Pancreas (tissue), 10 donors: ENCODE results near the gene IFT74. TPM values are rescaled to one million over a fixed set of nuclear protein-coding genes. Genes with fewer than 3 reads are reported as not detected.

Experiments used
- ATAC-seq, 4 donors: fragments of 200-7000 bp; cut with Tn5 transposase; one replicate each; pipeline versions ENCODE4 v1.8.0 to v1.9.1; 2020; ENCODE audit warnings: mild to moderate bottlenecking in 4 of 4, moderate library complexity in 4 of 4
- DNase-seq, 6 donors: peaks; one replicate each; pipeline ENCODE4 v3.0.0-alpha.2; 2020
- FAIRE-seq: peaks from 2 replicates; lab custom pipeline; 2012; peaks lifted over from hg19 to GRCh38; lab: Jason Lieb, UNC
- H3K27ac ChIP-seq, 4 donors: fragments of 200-600 bp; sonication (generic); 1 replicate in 3 of 4; 2 replicates in 1 of 4; pipeline versions ENCODE4 v1.5.0 to v1.8.0; 2020
- H3K27me3 ChIP-seq, 4 donors: fragments of 200-600 bp; one replicate each; pipeline ENCODE4 v1.8.0; 2021
- H3K36me3 ChIP-seq, 3 donors: fragments of 200-600 bp; sonication (generic) in 1 of 3; one replicate each; pipeline versions ENCODE4 v1.5.0 to v1.8.0; 2020 to 2021
- H3K4me1 ChIP-seq, 3 donors: fragments of 200-600 bp; one replicate each; pipeline ENCODE4 v1.8.0; 2021
- H3K4me3 ChIP-seq, 4 donors: fragments of 200-600 bp; sonication (generic) in 2 of 4; one replicate each; pipeline versions ENCODE4 v1.5.0 to v1.8.0; 2020 to 2021
- H3K9me3 ChIP-seq, 4 donors: fragments of 200-600 bp; one replicate each; pipeline ENCODE4 v1.8.0; 2021
- WGBS, 2 donors: extraction: QIAGEN DNeasy Blood & Tissue Kit; methylation state at CpG; one replicate each; pipeline ENCODE4 v1.1.7; 2013; 5-methylcytosine and 5-hydroxymethylcytosine counted together
- intact Hi-C, 3 donors: fragments of 100-400 bp; cut with DNase I; formaldehyde crosslinking; loops; one replicate each; pipeline versions ENCODE4 v1.11.1 to v1.14.2; 2022
- polyA plus RNA-seq, 2 donors: library from polyadenylated mRNA; stranded (reverse); fragments of 200-250 nt; gene quantifications; one replicate each; pipeline ENCODE4 v1.2.3, GENCODE V29; 2013
- total RNA-seq, 6 donors: library from RNA; stranded (reverse); fragmentation: NEBNext Ultra II Directional in 4 of 6; extraction: Animal tissue kit (Norgen Biotek cat#: 25700) in 4 of 6; gene quantifications; one replicate each; pipeline versions ENCODE4 v1.2.1 to v1.2.4, GENCODE V29; 2021 to 2023
- TF ChIP-seq, protein P1 (sequence below), 4 donors: fragments of 200-600 bp; sonication (generic) in 3 of 4; IDR thresholded peaks; one replicate each; pipeline versions ENCODE4 v1.5.0 to v1.8.0; 2021; ENCODE audit warnings: antibody characterized with exemption in 4 of 4
- donor health status: healthy with polysubstance abuse.
- donor health status: DM: no; HTN: no; CAD: no; lungs with moderate emphysema.
- donor health status: DM: no; HTN: no; CAD: no.
- donor health status: control.
- donor health status: control.
- donor health status: Bipolar disorder and iron deficiency.
- donor health status: DM: yes; HTN: yes; CAD: no.
- donor health status: DM: no; HTN: no; CAD: no.
- donor health status: DM: no; HTN: no; CAD: no.
- donor health status: DM: yes; HTN: yes; CAD: no.

IFT74 gene
- total and polyA plus RNA-seq, 8 donors: 5.2 to 10.7 (median 7.7) TPM

DNA sequence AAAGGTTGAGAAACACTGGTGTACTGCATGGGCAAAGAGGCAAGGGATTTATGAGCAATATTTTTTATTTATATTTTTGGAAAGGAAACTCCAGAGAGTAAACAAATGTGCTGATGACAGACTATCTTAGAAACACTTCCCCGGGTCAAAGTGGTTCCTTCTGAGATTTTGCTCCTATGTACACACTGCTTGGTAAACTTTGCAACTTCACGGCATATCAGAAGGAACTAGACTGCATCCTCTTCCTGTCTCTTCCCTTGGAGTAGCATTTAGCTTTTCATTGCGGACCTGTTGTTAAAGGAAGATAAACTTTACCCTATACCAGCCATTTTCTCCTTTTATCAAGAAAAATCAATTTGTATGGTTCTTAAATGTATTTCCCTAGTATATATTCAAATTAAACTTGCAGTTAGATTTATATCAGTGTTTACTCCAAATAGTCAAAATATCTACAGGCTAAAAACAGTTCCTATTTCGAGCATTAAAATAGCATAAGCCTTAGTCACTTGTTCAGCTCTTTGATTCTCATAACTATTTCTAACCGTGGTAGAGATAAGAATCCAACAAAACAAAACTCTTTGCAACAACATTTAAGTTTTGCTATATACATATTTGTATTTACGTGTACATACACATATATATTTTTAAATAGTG is 97.3 kb downstream of the IFT74 start:
- Histone ChIP-seq H3K36me3 (peaks cover 0 to 8% (median 6%) of the 10 kb centered on the region in 3 donors), H3K27ac (no peak overlapping the region), H3K4me3 (no peak overlapping the region), H3K9me3 (no peaks in the 10 kb centered on the region), H3K27me3 (no peaks in the 10 kb centered on the region), H3K4me1 (no peaks in the 10 kb centered on the region)
- DNase-seq: no peak
- ATAC-seq: no peak
- 54 to 66% methylated on average over 6 of the region's 6 CpGs for WGBS, 2 donors
- TF ChIP-seq, protein P1, sequence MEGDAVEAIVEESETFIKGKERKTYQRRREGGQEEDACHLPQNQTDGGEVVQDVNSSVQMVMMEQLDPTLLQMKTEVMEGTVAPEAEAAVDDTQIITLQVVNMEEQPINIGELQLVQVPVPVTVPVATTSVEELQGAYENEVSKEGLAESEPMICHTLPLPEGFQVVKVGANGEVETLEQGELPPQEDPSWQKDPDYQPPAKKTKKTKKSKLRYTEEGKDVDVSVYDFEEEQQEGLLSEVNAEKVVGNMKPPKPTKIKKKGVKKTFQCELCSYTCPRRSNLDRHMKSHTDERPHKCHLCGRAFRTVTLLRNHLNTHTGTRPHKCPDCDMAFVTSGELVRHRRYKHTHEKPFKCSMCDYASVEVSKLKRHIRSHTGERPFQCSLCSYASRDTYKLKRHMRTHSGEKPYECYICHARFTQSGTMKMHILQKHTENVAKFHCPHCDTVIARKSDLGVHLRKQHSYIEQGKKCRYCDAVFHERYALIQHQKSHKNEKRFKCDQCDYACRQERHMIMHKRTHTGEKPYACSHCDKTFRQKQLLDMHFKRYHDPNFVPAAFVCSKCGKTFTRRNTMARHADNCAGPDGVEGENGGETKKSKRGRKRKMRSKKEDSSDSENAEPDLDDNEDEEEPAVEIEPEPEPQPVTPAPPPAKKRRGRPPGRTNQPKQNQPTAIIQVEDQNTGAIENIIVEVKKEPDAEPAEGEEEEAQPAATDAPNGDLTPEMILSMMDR (IDR thresholded peaks at IDR 0.05): no peak
- intact Hi-C loops: no loop called here
- no peak for FAIRE-seq

DNA sequence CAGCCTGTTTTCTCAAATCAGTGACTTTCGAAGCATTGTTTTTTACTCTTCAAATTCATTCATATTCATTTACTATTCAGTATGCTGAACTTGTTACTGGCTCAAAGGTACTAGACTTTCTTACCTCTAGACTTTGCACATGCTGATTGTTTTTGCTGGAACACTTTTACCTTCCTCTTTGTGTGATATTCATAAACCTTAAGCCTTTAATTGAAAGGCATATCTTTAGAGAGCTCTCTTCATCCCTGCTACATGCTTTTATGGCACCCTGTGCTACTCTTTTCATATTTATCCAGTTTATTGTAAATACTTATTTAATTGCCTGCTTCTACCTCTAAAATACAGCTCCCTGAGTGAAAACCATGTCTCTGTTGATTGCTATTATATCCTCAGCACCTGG is 97.9 kb downstream of the IFT74 start:
- no peaks in the 10 kb centered on the region for H3K27me3 ChIP-seq
- intact Hi-C loops: no loop called here
- peaks cover 0 to 6% (median 3%) of the 10 kb centered on the region in 3 donors for H3K36me3 ChIP-seq
- H3K27ac ChIP-seq: no peak overlapping the region
- H3K4me1 ChIP-seq: no peaks in the 10 kb centered on the region
- DNase-seq: no peak
- H3K4me3 ChIP-seq: no peak overlapping the region
- no peak for ATAC-seq
- WGBS, 2 donors: 93 to 97% methylated on average over 1 of the region's 1 CpG
- FAIRE-seq: no peak
- TF ChIP-seq, protein P1 (IDR thresholded peaks at IDR 0.05): no peak
- no peaks in the 10 kb centered on the region for H3K9me3 ChIP-seq

DNA sequence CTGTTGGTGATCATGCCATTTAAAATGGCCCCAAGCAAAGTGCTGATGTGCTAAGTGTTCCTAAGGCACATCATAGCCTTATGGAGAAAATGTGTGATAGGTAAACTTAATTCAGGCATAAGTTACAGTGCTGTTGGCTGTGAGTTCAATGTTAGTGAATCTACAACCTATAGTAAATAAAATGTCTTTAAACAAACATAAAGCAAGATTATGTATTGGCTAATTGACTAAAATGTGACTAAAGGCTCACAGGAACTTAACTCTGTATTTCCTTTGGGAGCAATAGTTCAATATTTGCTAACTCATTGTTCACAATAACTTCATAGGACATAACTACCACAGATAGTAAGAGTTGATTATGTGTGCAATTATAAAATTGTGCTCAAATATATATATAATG is 98.6 kb downstream of the IFT74 start:
- no peak for ATAC-seq
- H3K27ac ChIP-seq: no peak overlapping the region
- FAIRE-seq: no peak

DNA sequence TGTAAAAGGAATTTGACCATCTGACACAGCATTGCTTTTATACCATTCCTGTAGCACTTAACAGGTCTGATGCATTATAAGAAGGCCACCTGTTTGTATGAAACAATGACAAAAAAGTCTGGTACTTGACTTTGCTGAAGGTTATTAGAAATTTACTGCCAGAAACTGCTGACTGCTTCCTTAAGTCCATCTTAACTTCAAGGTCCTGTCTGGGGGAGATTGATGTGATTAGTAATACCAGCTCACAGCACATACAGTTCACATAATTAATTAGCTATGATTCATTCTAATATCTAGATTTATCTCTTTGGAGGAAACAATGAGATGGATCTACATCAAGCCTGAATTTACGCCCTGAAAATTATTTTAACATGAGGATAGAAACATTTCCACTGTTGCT is 103.2 kb downstream of the IFT74 start:
- FAIRE-seq (no peak), ATAC-seq (no peak), DNase-seq (no peak)
- peaks cover 0 to 6% (median 3%) of the 10 kb centered on the region in 3 donors for H3K36me3 ChIP-seq
- intact Hi-C loops: no loop called here
- no peaks in the 10 kb centered on the region for H3K27me3 ChIP-seq
- no peak overlapping the region for H3K4me3 ChIP-seq
- no peaks in the 10 kb centered on the region for H3K9me3 ChIP-seq
- no peaks in the 10 kb centered on the region for H3K4me1 ChIP-seq
- 87 to 92% methylated on average over 1 of the region's 1 CpG for WGBS, 2 donors
- TF ChIP-seq, protein P1 (IDR thresholded peaks at IDR 0.05): no peak
- H3K27ac ChIP-seq: no peak overlapping the region

More for the DNA sequence above, 98.6 kb downstream of the IFT74 start:
- Histone ChIP-seq H3K36me3 (peaks cover 0 to 6% (median 3%) of the 10 kb centered on the region in 3 donors), H3K4me3 (no peak overlapping the region), H3K27me3 (no peaks in the 10 kb centered on the region), H3K9me3 (no peaks in the 10 kb centered on the region), H3K4me1 (no peaks in the 10 kb centered on the region)
- no peak for DNase-seq
- intact Hi-C loops: no loop called here
- TF ChIP-seq, protein P1 (IDR thresholded peaks at IDR 0.05): no peak

DNA sequence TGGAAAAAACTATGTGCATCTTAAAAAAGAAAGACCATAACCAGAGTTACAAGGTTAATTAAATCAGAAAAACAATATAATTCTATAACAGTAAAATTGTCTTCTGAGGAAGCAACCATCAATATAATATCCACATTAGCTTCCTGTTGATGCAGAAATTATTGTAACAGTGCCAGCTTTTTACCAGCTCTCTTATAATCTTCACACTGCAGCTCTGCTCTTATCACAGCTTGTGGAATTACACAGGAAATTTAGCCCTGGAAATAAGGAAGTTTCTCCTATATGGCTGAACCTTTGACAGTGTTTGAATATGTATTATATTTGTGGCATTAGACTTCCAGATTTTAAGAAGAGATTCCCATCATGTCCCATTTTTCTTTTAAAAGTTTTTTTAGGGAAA is 103.7 kb downstream of the IFT74 start:
- FAIRE-seq (no peak), ATAC-seq (no peak)

More for the DNA sequence above, 103.7 kb downstream of the IFT74 start:
- H3K4me1 ChIP-seq: no peaks in the 10 kb centered on the region
- H3K4me3 ChIP-seq: no peak overlapping the region
- no peak for DNase-seq
- no peaks in the 10 kb centered on the region for H3K27me3 ChIP-seq
- H3K27ac ChIP-seq: no peak overlapping the region
- peaks cover 0 to 6% (median 3%) of the 10 kb centered on the region in 3 donors for H3K36me3 ChIP-seq
- TF ChIP-seq, protein P1 (IDR thresholded peaks at IDR 0.05): no peak
- intact Hi-C loops: no loop called here
- H3K9me3 ChIP-seq: no peaks in the 10 kb centered on the region
